Effector memory CD4-positive, alpha-beta T cell (primary cell): ENCODE results near the gene SYTL3.
A peak's percentile ranks its signal among the peaks of the same experiment; 100 is the strongest.
"Not testable (repeated sequence)": the region's sequence is repeated elsewhere in the genome, so short reads cannot be mapped to it uniquely, and the experiment has no call there.

Experiments used
- DNase-seq, 3 donors: peaks; one replicate each; pipeline ENCODE4 v3.0.0-alpha.2; 2020
- H3K27ac ChIP-seq: 2 replicates; pipeline ENCODE4 v1.7.0; 2013; ENCODE audit warnings: mild to moderate bottlenecking, low read length, moderate library complexity; ENCODE audit not compliant: insufficient read depth, poor library complexity, severe bottlenecking
- H3K27me3 ChIP-seq: replicated peaks from 2 replicates; pipeline ENCODE4 v1.7.0; 2013; ENCODE audit warnings: mild to moderate bottlenecking, low read length; ENCODE audit not compliant: insufficient read depth, control insufficient read depth, poor library complexity, severe bottlenecking
- H3K36me3 ChIP-seq: 2 replicates; pipeline ENCODE4 v1.7.0; 2013; ENCODE audit warnings: mild to moderate bottlenecking, low read length, moderate library complexity; ENCODE audit not compliant: control insufficient read depth, insufficient read depth
- H3K4me1 ChIP-seq: 2 replicates; pipeline ENCODE4 v1.7.0; 2013; ENCODE audit warnings: low read length, mild to moderate bottlenecking; ENCODE audit not compliant: control insufficient read depth, insufficient read depth, poor library complexity, severe bottlenecking
- H3K4me3 ChIP-seq: 2 replicates; pipeline ENCODE4 v1.7.0; 2013; ENCODE audit warnings: low read length, low read depth, mild to moderate bottlenecking; ENCODE audit not compliant: insufficient read depth, poor library complexity, severe bottlenecking
- H3K9me3 ChIP-seq: 2 replicates; pipeline ENCODE4 v1.7.0; 2013; ENCODE audit warnings: mild to moderate bottlenecking, low read length, moderate library complexity; ENCODE audit not compliant: control insufficient read depth

SYTL3 gene

GRCh38 chr6:158674342-158675131 lies 24.7 kb downstream of the SYTL3 start:
- Histone ChIP-seq H3K4me1 (no peaks in the 10 kb centered on the region), H3K27me3 (no peaks in the 10 kb centered on the region), H3K4me3 (no peak overlapping the region), H3K9me3 (no peaks in the 10 kb centered on the region), H3K27ac (no peak overlapping the region), H3K36me3 (peaks cover 4% of the 10 kb centered on the region)
- no peak for DNase-seq

- not testable (repeated sequence) for H3K9me3 ChIP-seq, H3K27me3 ChIP-seq, DNase-seq
These were observed 27.2 kb downstream of the SYTL3 start for GRCh38 chr6:158677094-158677493.

GRCh38 chr6:158677906-158678578 lies 28.2 kb downstream of the SYTL3 start:
- peaks cover 4% of the 10 kb centered on the region for H3K36me3 ChIP-seq
- H3K4me3 ChIP-seq: no peak overlapping the region
- DNase-seq: no peak
- H3K27me3 ChIP-seq: no peaks in the 10 kb centered on the region
- no peaks in the 10 kb centered on the region for H3K9me3 ChIP-seq
- no peak overlapping the region for H3K27ac ChIP-seq
- no peaks in the 10 kb centered on the region for H3K4me1 ChIP-seq

More at GRCh38 chr6:158677094-158677493, 27.2 kb downstream of the SYTL3 start:
- not testable (repeated sequence) for H3K4me3 ChIP-seq, H3K36me3 ChIP-seq, H3K27ac ChIP-seq, H3K4me1 ChIP-seq

- H3K27ac ChIP-seq: no peak overlapping the region
- H3K4me1 ChIP-seq: peaks cover 4% of the 10 kb centered on the region
- no peak overlapping the region for H3K4me3 ChIP-seq
- DNase-seq: no peak
- H3K27me3 ChIP-seq: no peaks in the 10 kb centered on the region
- H3K9me3 ChIP-seq: no peaks in the 10 kb centered on the region
- H3K36me3 ChIP-seq: peaks cover 4% of the 10 kb centered on the region
These were observed 30.2 kb downstream of the SYTL3 start for GRCh38 chr6:158680015-158680414.

GRCh38 chr6:158680481-158680880 lies 30.6 kb downstream of the SYTL3 start:
- no peaks in the 10 kb centered on the region for H3K9me3 ChIP-seq
- H3K27ac ChIP-seq: no peak overlapping the region
- no peak for DNase-seq
- no peak overlapping the region for H3K4me3 ChIP-seq
- peaks cover 6% of the 10 kb centered on the region for H3K4me1 ChIP-seq
- H3K36me3 ChIP-seq: peaks cover 4% of the 10 kb centered on the region
- H3K27me3 ChIP-seq: no peaks in the 10 kb centered on the region

GRCh38 chr6:158684311-158684710 lies 34.5 kb downstream of the SYTL3 start:
- no peak for DNase-seq
- Histone ChIP-seq H3K9me3 (no peaks in the 10 kb centered on the region), H3K27ac (no peak overlapping the region), H3K27me3 (no peaks in the 10 kb centered on the region), H3K4me3 (no peak overlapping the region), H3K36me3 (peaks cover 4% of the 10 kb centered on the region), H3K4me1 (peaks cover 39% of the 10 kb centered on the region)

GRCh38 chr6:158684745-158685324 lies 35.0 kb downstream of the SYTL3 start:
- no peak overlapping the region for H3K27ac ChIP-seq
- H3K27me3 ChIP-seq: no peaks in the 10 kb centered on the region
- no peak overlapping the region for H3K4me3 ChIP-seq
- no peaks in the 10 kb centered on the region for H3K9me3 ChIP-seq
- no peak for DNase-seq
- peaks cover 4% of the 10 kb centered on the region for H3K36me3 ChIP-seq
- H3K4me1 ChIP-seq: peaks cover 39% of the 10 kb centered on the region

GRCh38 chr6:158686311-158686710 lies 36.5 kb downstream of the SYTL3 start:
- H3K36me3 ChIP-seq: peaks cover 4% of the 10 kb centered on the region
- peaks cover 39% of the 10 kb centered on the region for H3K4me1 ChIP-seq
- no peaks in the 10 kb centered on the region for H3K9me3 ChIP-seq
- H3K27ac ChIP-seq: peak overlapping the region; percentile 92
- H3K4me3 ChIP-seq: peak overlapping the region; percentile 1
- no peak for DNase-seq
- H3K27me3 ChIP-seq: no peaks in the 10 kb centered on the region

- peaks cover 4% of the 10 kb centered on the region for H3K36me3 ChIP-seq
- peaks cover 39% of the 10 kb centered on the region for H3K4me1 ChIP-seq
- H3K27me3 ChIP-seq: no peaks in the 10 kb centered on the region
- peak overlapping the region; percentile 1 for H3K4me3 ChIP-seq
- peak overlapping the region; percentile 92 for H3K27ac ChIP-seq
- DNase-seq: peak; percentile 35 to 51 (median 37)
- H3K9me3 ChIP-seq: no peaks in the 10 kb centered on the region
These were observed 37.0 kb downstream of the SYTL3 start for GRCh38 chr6:158686791-158687381.
